GM19468 (cell line): ENCODE data around the gene CHN1.

Experiments used
- ATAC-seq: cut with Tn5 transposase; IDR thresholded peaks from one replicate; pipeline ENCODE4 v1.9.1; 2021; ENCODE audit warnings: mild to moderate bottlenecking, moderate library complexity, moderate number of reproducible peaks; ENCODE audit not compliant: unreplicated experiment; ENCODE audit errors: extremely low read depth

Gene CHN1

GRCh38 chr2:174979996-174980395 lies 25.2 kb downstream of the CHN1 start:
- ATAC-seq = no peak

GRCh38 chr2:174977364-174977763 lies 27.8 kb downstream of the CHN1 start:
- no peak for ATAC-seq

DNA sequence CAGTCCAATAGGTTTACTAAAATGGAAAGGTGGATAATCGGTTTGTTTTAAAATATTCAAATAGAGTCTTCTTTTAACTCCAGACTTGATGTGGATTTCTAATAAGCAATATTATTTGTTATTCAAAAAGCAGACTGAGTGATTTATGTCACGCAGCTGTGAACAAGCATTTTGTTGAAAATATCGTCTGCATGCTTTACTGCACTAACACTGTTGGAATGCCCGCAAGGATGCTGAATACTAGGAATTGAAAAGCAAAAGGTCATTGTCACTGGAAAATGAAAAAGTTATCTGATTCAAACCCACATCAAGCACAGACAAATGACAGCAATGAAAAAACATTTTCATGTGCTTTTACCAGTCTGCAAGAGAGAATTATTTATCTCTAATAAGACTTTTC lies 31.1 kb downstream of the CHN1 start:
- ATAC-seq = no peak

DNA sequence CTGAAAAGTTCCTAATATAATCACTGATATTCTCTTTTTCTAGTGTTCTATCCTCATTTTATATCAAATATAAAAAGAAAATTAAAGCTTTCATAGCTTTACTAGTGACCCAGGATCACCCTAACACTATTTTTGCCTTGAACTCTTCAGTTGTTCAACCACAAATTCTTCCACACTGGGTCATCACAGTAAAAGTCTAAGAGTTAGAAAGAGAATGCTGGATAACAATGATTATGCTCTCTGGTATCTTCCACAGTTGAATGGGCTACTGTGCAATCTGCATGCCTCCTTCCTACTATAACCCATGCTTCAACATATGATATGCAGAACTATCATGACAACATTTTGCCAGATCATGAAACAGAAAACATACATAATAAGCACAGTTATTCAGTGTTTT lies 32.3 kb downstream of the CHN1 start:
- ATAC-seq = no peak

- no peak for ATAC-seq
Observed at GRCh38 chr2:174971868-174972781, 33.1 kb downstream of the CHN1 start.

DNA sequence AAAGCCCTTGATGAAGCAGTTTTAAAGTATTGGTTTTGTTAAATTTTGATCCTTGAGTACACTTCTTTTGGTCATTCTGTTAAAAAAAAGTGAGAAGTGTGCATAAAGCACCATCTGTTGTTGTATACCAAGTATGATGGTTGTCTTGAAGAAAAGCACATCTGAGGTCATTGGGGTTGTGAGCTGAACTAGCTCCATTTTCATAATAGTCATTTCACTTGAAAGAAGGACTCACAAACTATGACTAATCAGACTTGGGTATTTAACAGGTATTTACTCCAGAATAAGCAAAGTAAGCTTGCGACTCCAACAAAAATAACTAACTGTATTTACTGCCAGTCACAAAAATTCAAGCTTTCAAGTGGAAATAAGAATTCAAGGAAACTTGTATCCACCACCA lies 35.1 kb downstream of the CHN1 start:
- no peak for ATAC-seq

GRCh38 chr2:174969091-174969734 lies 36.0 kb downstream of the CHN1 start:
- ATAC-seq = no peak

- ATAC-seq = no peak
Observed at GRCh38 chr2:174967691-174968260, 37.4 kb downstream of the CHN1 start.

DNA sequence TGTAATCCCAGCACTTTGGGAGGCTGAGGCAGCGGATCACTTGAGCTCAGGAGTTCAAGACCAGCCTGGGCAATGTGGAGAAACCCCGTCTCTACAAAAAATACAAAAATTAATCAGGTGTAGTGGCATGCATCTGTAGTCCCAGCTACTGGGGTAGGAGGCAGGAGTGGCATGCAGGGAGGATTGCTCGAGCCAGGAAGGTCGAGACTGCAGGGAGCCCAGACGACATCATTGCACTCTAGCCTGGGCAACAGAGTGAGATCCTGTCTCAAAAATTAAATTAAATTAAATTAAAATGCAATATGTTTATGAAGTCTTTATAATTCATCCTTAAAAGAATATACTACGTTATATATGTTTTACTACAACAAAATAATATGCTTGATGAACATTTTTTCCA lies 38.1 kb downstream of the CHN1 start:
- no peak for ATAC-seq

- no peak for ATAC-seq
Observed at GRCh38 chr2:174965992-174966744, 39.0 kb downstream of the CHN1 start.

- no peak for ATAC-seq
Observed at GRCh38 chr2:174965551-174965950, 39.6 kb downstream of the CHN1 start.

DNA sequence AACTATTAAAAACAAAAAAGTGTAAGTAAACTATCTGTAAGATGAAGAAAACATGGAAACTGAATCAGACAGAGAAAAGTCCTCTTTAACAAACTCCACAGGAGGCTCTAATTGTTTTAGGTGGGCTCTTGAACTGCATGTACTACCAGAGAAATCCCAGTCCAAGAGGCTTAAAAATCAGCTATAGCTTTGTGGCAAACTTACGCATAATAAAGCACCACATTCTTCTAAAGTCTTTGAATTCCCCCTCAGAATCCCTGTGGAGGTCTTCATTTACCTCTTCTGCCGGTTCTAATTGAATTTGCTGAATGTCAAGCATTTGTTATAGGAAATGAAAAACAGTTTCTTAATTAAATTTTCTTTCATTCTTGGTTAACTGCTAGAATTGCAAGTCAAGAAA lies 40.8 kb downstream of the CHN1 start:
- ATAC-seq = no peak

GRCh38 chr2:174963437-174964400 lies 41.5 kb downstream of the CHN1 start:
- no peak for ATAC-seq

DNA sequence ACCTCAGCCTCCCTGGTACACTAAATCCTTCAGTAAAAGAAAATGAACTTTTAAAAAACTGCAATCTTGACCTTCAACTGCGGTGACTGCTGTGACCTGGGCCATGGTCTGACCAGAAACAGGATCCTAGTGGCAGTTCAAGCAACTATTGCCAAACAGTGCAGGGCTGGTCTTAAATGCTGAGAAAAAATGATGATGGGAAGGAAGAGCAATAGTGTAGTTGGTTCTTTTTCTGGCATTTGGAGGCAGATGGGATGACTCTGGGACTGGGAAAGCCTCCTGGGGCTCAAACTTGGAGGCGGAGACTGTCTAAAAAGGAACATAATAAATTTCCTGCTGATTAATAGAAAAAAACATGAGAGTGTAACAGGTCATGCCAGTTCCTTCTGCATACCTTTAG lies 45.4 kb downstream of the CHN1 start:
- no peak for ATAC-seq

GRCh38 chr2:174957050-174957449 lies 48.1 kb downstream of the CHN1 start:
- no peak for ATAC-seq

DNA sequence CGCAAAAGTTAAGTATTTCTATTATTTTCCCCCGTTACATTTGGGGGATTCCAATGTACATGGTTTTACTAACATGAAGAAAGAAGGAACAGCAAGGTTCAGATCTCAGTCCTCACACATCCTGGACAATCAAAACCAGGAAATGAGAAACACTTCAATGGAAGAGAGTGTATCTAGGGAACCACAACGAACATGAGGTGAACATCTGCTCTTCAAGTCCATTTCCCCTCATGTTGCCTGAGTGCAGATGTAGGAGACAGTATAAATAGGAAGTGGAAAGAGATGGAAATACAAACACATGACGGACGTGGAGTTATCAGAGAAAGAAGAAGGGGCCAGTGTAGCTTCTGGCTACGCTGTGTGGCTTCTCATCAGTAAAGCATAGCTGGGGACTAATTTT lies 52.6 kb downstream of the CHN1 start:
- ATAC-seq = no peak

GRCh38 chr2:174951745-174952144 lies 53.4 kb downstream of the CHN1 start:
- ATAC-seq = no peak

- ATAC-seq = no peak
Observed at GRCh38 chr2:174949988-174950687, 55.0 kb downstream of the CHN1 start.
